ENCODE results near the gene ARHGEF10L.

The ARHGEF10L gene

GRCh38 chr1:17520473-17521319, 18.8 kb upstream of the ARHGEF10L start:
- no peak for DNase-seq (ENCODE audit: low read depth in 3 of 3)

GRCh38 chr1:17521946-17522612, 17.4 kb upstream of the ARHGEF10L start:
- DNase-seq (ENCODE audit: low read depth in 3 of 3) = no peak

DNA sequence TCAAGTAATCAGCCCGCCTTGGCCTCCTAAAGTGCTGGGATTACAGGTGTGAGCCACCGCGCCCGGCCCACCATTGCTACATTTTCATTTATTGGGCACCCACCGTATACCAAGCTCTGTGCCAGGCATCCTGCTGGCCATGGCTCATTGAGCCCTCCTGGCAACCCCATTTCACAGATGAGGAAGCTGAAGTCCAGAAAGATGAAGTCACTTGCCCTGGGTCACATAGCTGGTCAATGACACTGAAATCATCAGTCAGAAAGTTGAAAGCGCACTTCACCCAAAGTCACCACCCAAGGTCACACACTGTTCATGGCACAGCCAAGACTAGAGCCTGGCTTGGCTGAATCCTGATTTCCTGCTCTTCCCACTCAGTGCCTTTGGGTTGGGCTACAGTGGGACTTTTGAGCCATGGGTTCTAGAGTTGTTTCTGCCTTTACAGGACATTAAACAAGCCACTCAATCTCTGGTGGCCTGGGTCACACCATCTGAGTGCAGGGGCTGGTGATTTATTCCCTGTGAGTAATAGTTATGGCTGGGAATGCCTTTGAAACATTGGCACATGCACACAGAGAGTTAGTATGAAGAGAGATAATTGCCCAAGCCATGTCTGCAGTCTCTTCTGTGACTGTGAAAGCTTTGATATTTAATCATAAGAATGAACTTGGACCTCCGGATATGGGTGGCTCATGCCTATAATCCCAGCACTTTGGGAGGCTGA, 16.0 kb upstream of the ARHGEF10L start:
- DNase-seq (ENCODE audit: low read depth in 3 of 3) = no peak

DNA sequence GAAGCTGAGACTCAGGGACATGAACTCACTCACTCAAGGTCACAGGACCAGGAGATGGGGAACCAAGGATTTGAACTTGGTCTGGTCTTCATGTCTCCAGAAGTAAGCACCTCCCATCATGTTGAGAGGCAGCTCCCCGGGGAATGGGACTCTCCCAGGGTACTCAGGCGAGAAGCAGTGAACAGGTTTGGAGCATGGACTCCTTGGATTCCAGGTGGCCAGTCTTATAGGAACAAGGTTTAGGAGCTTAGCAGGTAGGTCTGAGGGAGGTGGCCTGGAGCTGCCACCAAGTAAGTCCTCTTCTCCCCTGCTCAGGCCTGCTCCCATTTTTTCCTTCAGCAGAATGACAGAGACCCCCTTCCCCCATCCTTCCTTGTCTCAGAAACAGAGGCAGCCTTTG, 14.9 kb upstream of the ARHGEF10L start:
- no peak for DNase-seq (ENCODE audit: low read depth in 3 of 3)

GRCh38 chr1:17525996-17526686, 13.4 kb upstream of the ARHGEF10L start:
- DNase-seq (ENCODE audit: low read depth in 3 of 3) = no peak

- DNase-seq (ENCODE audit: low read depth in 3 of 3) = no peak
Measured at GRCh38 chr1:17527036-17527914, 12.2 kb upstream of the ARHGEF10L start.

DNA sequence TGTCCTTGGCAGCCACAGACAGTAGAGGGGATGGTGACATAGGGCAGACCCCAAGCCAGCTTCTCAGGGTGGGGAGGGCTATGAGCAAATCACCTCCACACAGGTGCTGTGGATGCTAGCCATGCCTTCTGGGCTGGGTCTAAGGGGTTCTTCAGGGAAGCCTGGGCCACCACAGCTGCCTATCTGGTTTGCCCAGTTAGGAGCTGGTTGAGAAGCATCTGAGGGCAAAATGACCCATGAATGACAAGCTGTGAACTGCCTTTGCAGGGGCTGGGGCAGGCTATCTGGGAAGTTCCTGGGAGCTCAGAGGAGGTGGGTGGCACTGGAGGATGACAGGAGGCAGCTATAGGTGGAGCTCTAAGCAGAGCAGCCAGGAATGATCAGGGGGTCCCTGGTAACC, 10.1 kb upstream of the ARHGEF10L start:
- DNase-seq (ENCODE audit: low read depth in 3 of 3) = no peak

GRCh38 chr1:17531343-17531681, 8.2 kb upstream of the ARHGEF10L start:
- DNase-seq (ENCODE audit: low read depth in 3 of 3) = no peak

GRCh38 chr1:17531682-17532487, 7.6 kb upstream of the ARHGEF10L start:
- DNase-seq (ENCODE audit: low read depth in 3 of 3) = no peak

DNA sequence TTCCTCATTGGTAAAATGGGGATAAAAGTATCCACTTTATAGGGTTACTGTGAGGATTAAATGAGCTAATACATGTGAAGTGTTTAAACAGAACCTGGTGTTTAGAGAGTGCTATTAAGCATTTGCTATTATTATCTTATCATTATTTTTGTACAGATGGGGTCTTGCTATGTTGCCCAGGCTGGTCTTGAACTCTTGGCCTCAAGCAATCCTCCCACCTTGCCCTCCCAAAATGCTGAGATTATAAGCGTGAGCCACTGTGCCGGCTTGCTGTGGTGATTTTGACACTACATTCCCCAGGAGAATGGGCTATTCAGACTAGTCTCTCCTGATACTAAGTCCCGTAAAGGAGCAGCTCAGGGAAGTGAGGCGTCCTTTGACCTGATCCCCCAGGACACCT, 6.3 kb upstream of the ARHGEF10L start:
- DNase-seq (ENCODE audit: low read depth in 3 of 3) = no peak

DNA sequence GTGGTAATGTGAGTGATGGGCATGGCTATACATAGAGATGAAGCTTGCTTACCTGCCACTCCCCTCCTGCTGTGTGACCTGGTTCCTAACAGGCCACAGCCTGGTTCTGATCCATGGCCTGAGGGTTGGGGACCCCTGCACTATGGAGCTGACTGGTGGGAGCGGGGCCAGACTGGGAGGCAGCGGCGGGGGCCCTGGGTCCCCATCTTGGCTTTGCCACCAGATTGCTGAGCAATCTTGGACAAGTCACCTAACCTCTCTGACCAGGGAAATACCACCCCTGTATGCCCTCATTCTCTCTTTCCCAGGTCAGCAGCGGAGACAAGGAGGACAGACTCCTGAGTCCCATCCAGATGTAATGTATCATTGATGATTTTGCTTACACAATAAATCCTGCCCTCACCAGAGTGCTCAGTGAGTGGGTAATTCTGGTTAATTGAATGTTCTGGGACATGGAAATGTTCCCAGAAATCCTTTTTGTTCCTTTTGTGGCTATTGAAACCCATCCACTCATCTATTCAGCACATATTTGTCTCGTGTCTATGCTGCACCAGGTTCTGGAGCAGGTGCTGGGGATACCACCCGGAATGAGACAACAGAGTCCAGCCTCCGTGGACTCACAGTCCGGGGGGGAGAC, 4.1 kb upstream of the ARHGEF10L start:
- no peak for DNase-seq (ENCODE audit: low read depth in 3 of 3)

- no peak for DNase-seq (ENCODE audit: low read depth in 3 of 3)
Measured at GRCh38 chr1:17538010-17538409, 1.5 kb upstream of the ARHGEF10L start.

DNA sequence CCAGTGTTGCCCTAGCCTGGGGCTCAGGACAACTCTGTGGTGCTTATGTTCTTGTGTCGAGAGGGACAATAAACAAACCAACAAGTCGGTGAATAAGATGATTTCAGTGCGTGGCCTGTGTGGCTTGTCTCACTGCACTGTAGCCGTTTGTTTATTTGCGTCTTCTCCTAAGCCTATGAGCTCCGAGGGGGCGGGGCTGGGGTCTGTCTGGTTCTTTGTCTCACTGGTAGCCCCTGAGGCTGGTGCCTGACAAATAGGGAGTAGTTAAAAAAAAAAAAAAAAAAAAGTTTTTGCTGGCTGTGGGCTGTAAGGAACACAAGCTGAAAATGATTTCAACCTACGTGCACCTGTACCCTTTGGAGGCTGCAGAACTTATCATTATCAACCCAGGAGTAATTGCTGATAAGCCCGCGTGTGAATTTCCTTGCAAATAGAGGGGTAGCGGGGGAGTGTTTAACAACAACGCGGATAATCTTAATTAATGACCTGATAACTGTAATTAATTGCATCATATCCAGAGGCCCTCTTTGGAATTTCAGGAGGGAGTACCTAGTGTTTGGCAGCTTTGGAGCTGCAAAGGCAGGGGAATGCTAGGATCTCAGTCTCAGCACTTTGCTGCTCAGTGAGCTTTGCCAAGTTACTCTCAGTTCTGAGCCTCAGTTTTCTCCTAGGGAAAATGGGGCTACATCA, 925 bp upstream of the ARHGEF10L start:
- DNase-seq (ENCODE audit: low read depth in 3 of 3) = no peak

DNA sequence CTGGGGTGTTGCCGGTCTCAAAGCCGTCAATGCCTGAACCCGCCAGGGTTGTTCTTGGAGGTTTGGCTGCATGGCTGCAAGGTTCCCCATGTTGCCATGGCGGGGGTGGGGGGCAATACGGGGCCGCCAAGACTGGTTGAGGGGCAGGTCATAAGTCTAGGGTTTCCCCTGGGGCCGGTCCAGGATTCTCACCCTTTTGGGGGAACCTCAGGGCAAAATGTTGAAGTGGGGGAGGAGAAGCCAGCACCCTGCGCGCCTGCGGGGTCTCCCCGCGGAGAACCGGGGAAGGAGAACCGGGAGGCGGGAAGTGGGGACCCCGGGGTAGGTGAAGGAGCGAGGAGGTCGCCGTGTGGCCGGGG, 401 bp upstream of the ARHGEF10L start:
- no peak for DNase-seq (ENCODE audit: low read depth in 3 of 3)

DNA sequence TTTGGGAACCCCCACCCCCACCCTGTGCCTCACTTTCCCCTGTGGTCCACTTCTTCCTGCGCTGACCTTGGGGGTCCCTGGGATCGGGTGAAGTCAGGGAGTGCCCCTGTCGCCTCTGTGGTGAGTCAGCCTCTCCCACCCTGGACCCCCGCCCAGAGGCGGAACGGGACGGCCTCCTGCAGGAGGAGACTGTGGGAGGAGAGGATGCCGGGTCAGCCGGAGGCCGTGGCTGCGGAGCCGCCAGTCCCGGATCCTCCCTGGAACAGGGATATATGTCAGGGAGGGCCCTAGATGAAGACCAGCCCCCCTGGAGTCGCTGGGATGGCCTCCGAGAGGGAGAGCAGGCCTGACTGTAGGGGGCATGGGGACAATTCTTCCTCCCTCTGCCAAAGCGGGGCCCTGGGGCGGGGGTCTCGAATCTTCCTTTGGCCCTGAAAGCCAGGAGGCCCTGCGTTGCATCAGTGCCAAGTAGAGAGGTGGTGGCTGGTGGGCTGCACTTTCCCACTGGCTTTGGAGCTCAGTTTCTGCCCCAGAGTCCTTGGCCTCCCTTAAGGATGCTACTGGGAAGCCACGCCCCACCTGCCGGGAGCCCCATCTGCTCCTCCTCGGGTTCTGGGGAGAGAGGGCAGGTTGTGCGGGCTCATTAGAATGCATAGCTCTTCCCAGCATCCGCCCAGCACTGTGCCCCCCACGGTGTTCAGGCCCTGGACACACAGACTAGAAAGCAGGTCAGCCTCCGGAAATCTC, 930 bp downstream of the ARHGEF10L start:
- DNase-seq (ENCODE audit: low read depth in 3 of 3) = no peak

DNA sequence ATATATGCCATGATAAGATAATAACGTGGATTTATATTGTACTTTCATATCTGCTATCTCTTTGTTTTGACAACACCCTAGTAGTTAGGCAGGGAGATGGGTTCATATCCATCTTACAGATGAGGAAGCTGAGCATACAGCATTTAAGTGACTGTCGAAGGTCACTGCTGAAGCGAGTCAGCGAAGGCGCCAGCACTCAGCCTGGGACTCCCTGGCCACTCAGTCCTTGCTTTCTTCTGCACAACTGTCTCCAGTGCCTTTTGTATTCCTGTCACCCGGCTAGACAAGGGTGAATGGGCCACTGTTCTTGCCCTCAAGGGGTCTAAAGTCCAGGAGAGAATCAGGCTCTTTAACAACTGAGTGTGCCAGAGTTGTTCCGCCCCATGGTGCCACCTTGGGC, 3.1 kb downstream of the ARHGEF10L start:
- no peak for DNase-seq (ENCODE audit: low read depth in 3 of 3)

GRCh38 chr1:17544776-17545350, 5.4 kb downstream of the ARHGEF10L start:
- DNase-seq (ENCODE audit: low read depth in 3 of 3) = no peak

DNA sequence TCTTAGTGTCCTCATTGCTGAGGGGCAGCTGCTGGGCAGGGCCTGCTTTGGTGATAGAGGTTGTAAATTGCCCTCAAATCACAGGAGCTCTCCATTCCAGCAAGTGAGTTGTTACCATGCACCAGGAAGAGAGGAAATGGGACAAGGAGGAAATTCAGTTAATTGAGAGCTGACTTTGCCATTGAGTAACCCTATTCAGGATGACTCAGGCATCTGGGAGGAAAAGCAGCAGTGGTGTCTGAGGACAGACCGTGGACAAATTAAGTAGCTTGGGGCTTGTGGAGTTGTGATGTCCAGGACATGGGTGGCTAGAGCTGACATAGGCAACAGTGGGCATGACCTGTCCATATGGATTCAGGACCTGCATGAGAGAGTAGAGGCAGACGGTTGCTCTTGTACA, 5.9 kb downstream of the ARHGEF10L start:
- DNase-seq (ENCODE audit: low read depth in 3 of 3) = no peak
